Left lung (tissue), 10 donors: ENCODE data around the gene ZNF831. TPM values are rescaled to one million over a fixed set of nuclear protein-coding genes. Genes with fewer than 3 reads are reported as not detected.

ENCODE experiments used
- ATAC-seq: fragments of 200-7000 bp; cut with Tn5 transposase; one replicate; pipeline ENCODE4 v1.9.1; 2020; ENCODE audit warnings: moderate library complexity
- DNase-seq, 4 donors: peaks; one replicate each; pipeline ENCODE4 v3.0.0-alpha.2; 2013 to 2020
- H3K27ac ChIP-seq, 2 donors: fragments of 200-600 bp; sonication (generic) in 1 of 2; one replicate each; pipeline versions ENCODE4 v1.5.0 to v1.8.0; 2020 to 2021
- H3K27me3 ChIP-seq, 2 donors: fragments of 200-600 bp; sonication (generic) in 1 of 2; one replicate each; pipeline versions ENCODE4 v1.5.0 to v1.8.0; 2020 to 2021
- H3K36me3 ChIP-seq, 2 donors: fragments of 200-600 bp; sonication (generic) in 1 of 2; one replicate each; pipeline versions ENCODE4 v1.5.0 to v1.8.0; 2020 to 2021
- H3K4me1 ChIP-seq, 2 donors: fragments of 200-600 bp; one replicate each; pipeline ENCODE4 v1.8.0; 2021
- H3K4me3 ChIP-seq, 2 donors: fragments of 200-600 bp; sonication (generic) in 1 of 2; one replicate each; pipeline versions ENCODE4 v1.5.0 to v1.8.0; 2020 to 2021; ENCODE audit warnings: mild to moderate bottlenecking in 1 of 2
- H3K9me3 ChIP-seq, 2 donors: fragments of 200-600 bp; sonication (generic) in 1 of 2; one replicate each; pipeline versions ENCODE4 v1.5.0 to v1.8.0; 2020 to 2021
- CTCF ChIP-seq, 2 donors: fragments of 200-600 bp; sonication (generic) in 1 of 2; IDR thresholded peaks; one replicate each; pipeline versions ENCODE4 v1.5.0 to v1.8.0; 2021; ENCODE audit warnings: antibody characterized with exemption in 2 of 2
- intact Hi-C, 2 donors: fragments of 100-400 bp; cut with DNase I; formaldehyde crosslinking; loops; one replicate each; pipeline versions ENCODE4 v1.11.2 to v1.14.2; 2022
- polyA plus RNA-seq, 6 donors: library from polyadenylated mRNA; unstranded; fragments of 120-200 nt; gene quantifications; one replicate each; pipeline ENCODE4 v1.2.1, GENCODE V29; 2013; ENCODE audit not compliant: insufficient read length in 6 of 6
- total RNA-seq, 2 donors: library from RNA; stranded (reverse); fragmentation: NEBNext Ultra II Directional; extraction: Animal tissue kit (Norgen Biotek cat#: 25700); gene quantifications; one replicate each; pipeline ENCODE4 v1.2.1, GENCODE V29; 2021
- donor health status: DM: no; HTN: yes; CAD: no.
- donor health status: DM: no; HTN: no; CAD: no.

Gene ZNF831
- total and polyA plus RNA-seq, 8 donors: 0.13 to 1.1 (median 0.18) TPM

DNA sequence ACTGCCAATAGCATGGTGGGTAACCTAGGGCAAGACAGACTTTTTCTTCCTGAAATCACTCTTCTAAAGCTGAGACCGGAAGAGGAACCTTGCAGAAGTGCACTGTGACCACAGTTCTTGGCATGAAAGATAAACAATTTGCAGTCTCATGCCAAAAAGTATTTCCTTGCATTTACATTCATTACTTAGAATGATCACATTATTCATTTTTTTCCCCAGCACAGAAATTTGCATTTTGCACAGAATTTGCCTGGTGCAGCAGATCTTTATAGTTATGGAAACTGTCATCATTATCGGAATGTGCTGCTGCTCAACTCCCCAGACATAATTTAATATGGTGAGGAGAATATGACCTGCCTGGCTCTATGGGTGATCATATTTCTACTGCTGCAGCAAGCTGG lies 94.6 kb downstream of the ZNF831 start:
- DNase-seq: peak in 1 of 4 donors; percentile 21
- no peak overlapping the region for H3K27ac ChIP-seq
- no peaks in the 10 kb centered on the region for H3K36me3 ChIP-seq
- peaks cover 0 to 30% of the 10 kb centered on the region in 2 donors for H3K27me3 ChIP-seq
- peaks cover 0 to 5% of the 10 kb centered on the region in 2 donors for H3K4me1 ChIP-seq
- no peaks in the 10 kb centered on the region for H3K9me3 ChIP-seq
- intact Hi-C loops: no loop called here
- TF ChIP-seq CTCF (IDR thresholded peaks at IDR 0.05): no peak
- no peak for ATAC-seq
- no peak overlapping the region for H3K4me3 ChIP-seq

- H3K27me3 ChIP-seq: peaks cover 0 to 18% of the 10 kb centered on the region in 2 donors
- peaks cover 0 to 5% of the 10 kb centered on the region in 2 donors for H3K4me1 ChIP-seq
- DNase-seq (no peak), ATAC-seq (no peak)
- no peak for TF ChIP-seq CTCF (IDR thresholded peaks at IDR 0.05)
- no peak overlapping the region for H3K4me3 ChIP-seq
- no peaks in the 10 kb centered on the region for H3K9me3 ChIP-seq
- H3K27ac ChIP-seq: no peak overlapping the region
- intact Hi-C loops: no loop called here
- H3K36me3 ChIP-seq: no peaks in the 10 kb centered on the region
Observed at GRCh38 chr20:59259946-59260345, 96.3 kb downstream of the ZNF831 start.

GRCh38 chr20:59265298-59265697 lies 101.7 kb downstream of the ZNF831 start:
- H3K4me3 ChIP-seq: no peak overlapping the region
- no peak for TF ChIP-seq CTCF (IDR thresholded peaks at IDR 0.05)
- H3K27me3 ChIP-seq: peaks cover 0 to 39% of the 10 kb centered on the region in 2 donors
- no peaks in the 10 kb centered on the region for H3K9me3 ChIP-seq
- ATAC-seq: no peak
- H3K4me1 ChIP-seq: no peaks in the 10 kb centered on the region
- no peak for DNase-seq
- H3K27ac ChIP-seq: no peak overlapping the region
- intact Hi-C loops: no loop called here
- no peaks in the 10 kb centered on the region for H3K36me3 ChIP-seq

GRCh38 chr20:59268870-59269269 lies 105.2 kb downstream of the ZNF831 start:
- Histone ChIP-seq H3K9me3 (no peaks in the 10 kb centered on the region), H3K36me3 (no peaks in the 10 kb centered on the region), H3K4me1 (no peaks in the 10 kb centered on the region), H3K27me3 (peaks cover 0 to 43% of the 10 kb centered on the region in 2 donors), H3K4me3 (no peak overlapping the region), H3K27ac (no peak overlapping the region)
- no peak for ATAC-seq
- intact Hi-C loops: no loop called here
- no peak for TF ChIP-seq CTCF (IDR thresholded peaks at IDR 0.05)
- DNase-seq: no peak

- Histone ChIP-seq H3K4me1 (no peaks in the 10 kb centered on the region), H3K9me3 (no peaks in the 10 kb centered on the region), H3K36me3 (no peaks in the 10 kb centered on the region), H3K27me3 (peaks cover 0 to 49% of the 10 kb centered on the region in 2 donors), H3K27ac (no peak overlapping the region), H3K4me3 (no peak overlapping the region)
- no peak for ATAC-seq
- intact Hi-C loops: no loop called here
- no peak for DNase-seq
- TF ChIP-seq CTCF (IDR thresholded peaks at IDR 0.05): no peak
Observed at GRCh38 chr20:59269411-59270025, 105.9 kb downstream of the ZNF831 start.
